Caco-2 (cell line): Measurements from ENCODE around the gene AMZ2. TPM values are rescaled to one million over a fixed set of nuclear protein-coding genes. Genes with fewer than 3 reads are reported as not detected.

Experiments used
- BruUV-seq: library from RNA; stranded (reverse); fragments of 400-500 nt; replicated peaks from 2 replicates; lab custom pipeline; 2021; lab: Mats Ljungman, UMichigan
- CTCF ChIA-PET: fragments of 300-600 bp; sonication (Branson Sonifier 250); formaldehyde crosslinking; loops from one replicate; lab custom pipeline; 2022; ENCODE audit warnings: antibody characterized with exemption; lab: Charles Lee
- POLR2A ChIA-PET: fragments of 300-600 bp; sonication (Branson Sonifier 250); formaldehyde crosslinking; loops from one replicate; lab custom pipeline; 2022; ENCODE audit warnings: antibody characterized with exemption; lab: Charles Lee
- DNase-seq, 2 experiments: peaks; one replicate each; pipeline versions ENCODE4 v3.0.0 to v3.0.0-alpha.2; 2020 to 2022
- H3K27me3 ChIP-seq: replicated peaks from 2 replicates; pipeline ENCODE4 v1.6.0; 2011; ENCODE audit warnings: low read length; ENCODE audit not compliant: control insufficient read depth, insufficient read depth
- H3K36me3 ChIP-seq: 2 replicates; pipeline ENCODE4 v1.5.1; 2011; ENCODE audit warnings: low read length; ENCODE audit not compliant: control insufficient read depth, insufficient read depth
- H3K4me1 ChIP-seq: fragments of 250-450 bp; sonication (Bioruptor Pico); 2 replicates; pipeline ENCODE4 v1.5.1; 2020; ENCODE audit warnings: mild to moderate bottlenecking
- H3K4me3 ChIP-seq: 2 replicates; pipeline ENCODE4 v1.5.1; 2011; ENCODE audit warnings: low read depth, mild to moderate bottlenecking, control low read depth, low read length
- H3K9me3 ChIP-seq: fragments of 250-450 bp; sonication (Bioruptor Pico); 2 replicates; pipeline ENCODE4 v1.5.1; 2020; ENCODE audit warnings: mild to moderate bottlenecking, moderate library complexity
- H3K27ac Mint-ChIP-seq: one replicate; pipeline ENCODE4 v1.8.0; 2022; ENCODE audit warnings: mixed read lengths; ENCODE audit not compliant: unreplicated experiment
- H3K27me3 Mint-ChIP-seq: one replicate; pipeline ENCODE4 v1.8.0; 2022; ENCODE audit warnings: mixed read lengths; ENCODE audit not compliant: insufficient read depth, unreplicated experiment
- H3K36me3 Mint-ChIP-seq: one replicate; pipeline ENCODE4 v1.8.0; 2022; ENCODE audit warnings: mild to moderate bottlenecking, mixed read lengths; ENCODE audit not compliant: insufficient read depth, unreplicated experiment
- H3K4me1 Mint-ChIP-seq: one replicate; pipeline ENCODE4 v1.8.0; 2022; ENCODE audit warnings: low read depth, mixed read lengths; ENCODE audit not compliant: unreplicated experiment
- H3K4me3 Mint-ChIP-seq: one replicate; pipeline ENCODE4 v1.8.0; 2022; ENCODE audit warnings: mild to moderate bottlenecking, moderate library complexity, mixed read lengths; ENCODE audit not compliant: unreplicated experiment
- H3K9me3 Mint-ChIP-seq: one replicate; pipeline ENCODE4 v1.8.0; 2022; ENCODE audit warnings: mixed read lengths; ENCODE audit not compliant: unreplicated experiment
- CTCF ChIP-seq, 2 experiments: fragments of 200-600 bp in 1 of 2; IDR thresholded peaks; 1 replicate in 1 of 2; 2 replicates in 1 of 2; pipeline versions ENCODE4 v1.5.1 to v1.8.0; 2011 to 2022; ENCODE audit warnings: antibody characterized with exemption in 1 of 2, control low read depth in 1 of 2, inconsistent platforms in 1 of 2, low read depth in 1 of 2, low read length in 1 of 2, mild to moderate bottlenecking in 1 of 2, moderate library complexity in 1 of 2; ENCODE audit not compliant: insufficient read depth in 1 of 2, severe bottlenecking in 1 of 2, unreplicated experiment in 1 of 2
- intact Hi-C: fragments of 100-400 bp; cut with micrococcal nuclease; formaldehyde crosslinking; loops from one replicate; pipeline ENCODE4 v1.10.0; 2022; ENCODE audit not compliant: unreplicated experiment
- total RNA-seq: library from RNA; stranded (reverse); gene quantifications from 2 replicates; pipeline ENCODE4 v1.2.3, GENCODE V29; 2022

The AMZ2 gene
- total RNA-seq, 1 experiment from 2014 or later, result 60.2 TPM

- BruUV-seq, result no TSS peak
- TF ChIP-seq CTCF (IDR thresholded peaks at IDR 0.05; ENCODE audit: insufficient read depth in 1 of 2, low read depth in 1 of 2, low read length in 1 of 2, severe bottlenecking in 1 of 2, unreplicated experiment in 1 of 2), result no peak
- no peak overlapping the region for H3K27ac Mint-ChIP-seq
- peaks cover 3% of the 10 kb centered on the region for H3K27me3 Mint-ChIP-seq
- peaks cover 6% of the 10 kb centered on the region; the same call in 1 of the 2 replicates for H3K4me1 ChIP-seq
- H3K36me3 Mint-ChIP-seq, result peaks cover 5% of the 10 kb centered on the region
- CTCF ChIA-PET, result no interaction called here
- no peaks in the 10 kb centered on the region for H3K9me3 Mint-ChIP-seq
- no peak overlapping the region for H3K4me3 Mint-ChIP-seq
- no peaks in the 10 kb centered on the region for H3K4me1 Mint-ChIP-seq
- H3K27me3 ChIP-seq, result no peaks in the 10 kb centered on the region
- no peak for DNase-seq
- POLR2A ChIA-PET, result no interaction called here
- no peak overlapping the region for H3K4me3 ChIP-seq
- intact Hi-C loops, result no loop called here
- no peaks in the 10 kb centered on the region for H3K36me3 ChIP-seq
- no peaks in the 10 kb centered on the region for H3K9me3 ChIP-seq
Measured at GRCh38 chr17:68288375-68288774, 40.5 kb downstream of the AMZ2 start.

GRCh38 chr17:68288804-68289203 is 41.0 kb downstream of the AMZ2 start:
- Histone ChIP-seq H3K9me3 (no peaks in the 10 kb centered on the region), H3K27me3 (no peaks in the 10 kb centered on the region), H3K36me3 (no peaks in the 10 kb centered on the region), H3K4me1 (peaks cover 6% of the 10 kb centered on the region; the same call in 1 of the 2 replicates), H3K4me3 (no peak overlapping the region)
- peaks cover 5% of the 10 kb centered on the region for H3K36me3 Mint-ChIP-seq
- BruUV-seq, result no TSS peak
- no peak overlapping the region for H3K4me3 Mint-ChIP-seq
- intact Hi-C loops, result no loop called here
- no peaks in the 10 kb centered on the region for H3K4me1 Mint-ChIP-seq
- DNase-seq, result no peak
- no peak overlapping the region for H3K27ac Mint-ChIP-seq
- peaks cover 3% of the 10 kb centered on the region for H3K27me3 Mint-ChIP-seq
- ChIA-PET POLR2A (no interaction called here), CTCF (no interaction called here)
- TF ChIP-seq CTCF (IDR thresholded peaks at IDR 0.05; ENCODE audit: insufficient read depth in 1 of 2, low read depth in 1 of 2, low read length in 1 of 2, severe bottlenecking in 1 of 2, unreplicated experiment in 1 of 2), result no peak
- no peaks in the 10 kb centered on the region for H3K9me3 Mint-ChIP-seq

GRCh38 chr17:68289473-68289872 is 41.6 kb downstream of the AMZ2 start:
- H3K4me3 ChIP-seq, result no peak overlapping the region
- Mint-ChIP-seq H3K27ac (no peak overlapping the region), H3K27me3 (peaks cover 3% of the 10 kb centered on the region), H3K36me3 (peaks cover 5% of the 10 kb centered on the region), H3K4me1 (no peaks in the 10 kb centered on the region), H3K9me3 (no peaks in the 10 kb centered on the region), H3K4me3 (no peak overlapping the region)
- H3K36me3 ChIP-seq, result no peaks in the 10 kb centered on the region
- TF ChIP-seq CTCF (IDR thresholded peaks at IDR 0.05; ENCODE audit: insufficient read depth in 1 of 2, low read depth in 1 of 2, low read length in 1 of 2, severe bottlenecking in 1 of 2, unreplicated experiment in 1 of 2), result no peak
- H3K27me3 ChIP-seq, result no peaks in the 10 kb centered on the region
- intact Hi-C loops, result no loop called here
- CTCF ChIA-PET, result no interaction called here
- BruUV-seq, result no TSS peak
- POLR2A ChIA-PET, result no interaction called here
- H3K4me1 ChIP-seq, result peaks cover 6% of the 10 kb centered on the region; the same call in 1 of the 2 replicates
- DNase-seq, result no peak
- no peaks in the 10 kb centered on the region for H3K9me3 ChIP-seq
